Activated CD4-positive, alpha-beta T cell treated with anti-CD3 and anti-CD28 coated beads, Interleukin-2, amount 50 U/mL, for 1 hour (primary cell): ENCODE measurements around the gene ZMYM5.
A peak's percentile ranks its signal among the peaks of the same experiment; 100 is the strongest.
"Not testable (repeated sequence)": the region's sequence is repeated elsewhere in the genome, so short reads cannot be mapped to it uniquely, and the experiment has no call there.

Source experiments
- DNase-seq: peaks from one replicate; pipeline ENCODE4 v3.0.0-alpha.2; 2020

ZMYM5 gene

DNA sequence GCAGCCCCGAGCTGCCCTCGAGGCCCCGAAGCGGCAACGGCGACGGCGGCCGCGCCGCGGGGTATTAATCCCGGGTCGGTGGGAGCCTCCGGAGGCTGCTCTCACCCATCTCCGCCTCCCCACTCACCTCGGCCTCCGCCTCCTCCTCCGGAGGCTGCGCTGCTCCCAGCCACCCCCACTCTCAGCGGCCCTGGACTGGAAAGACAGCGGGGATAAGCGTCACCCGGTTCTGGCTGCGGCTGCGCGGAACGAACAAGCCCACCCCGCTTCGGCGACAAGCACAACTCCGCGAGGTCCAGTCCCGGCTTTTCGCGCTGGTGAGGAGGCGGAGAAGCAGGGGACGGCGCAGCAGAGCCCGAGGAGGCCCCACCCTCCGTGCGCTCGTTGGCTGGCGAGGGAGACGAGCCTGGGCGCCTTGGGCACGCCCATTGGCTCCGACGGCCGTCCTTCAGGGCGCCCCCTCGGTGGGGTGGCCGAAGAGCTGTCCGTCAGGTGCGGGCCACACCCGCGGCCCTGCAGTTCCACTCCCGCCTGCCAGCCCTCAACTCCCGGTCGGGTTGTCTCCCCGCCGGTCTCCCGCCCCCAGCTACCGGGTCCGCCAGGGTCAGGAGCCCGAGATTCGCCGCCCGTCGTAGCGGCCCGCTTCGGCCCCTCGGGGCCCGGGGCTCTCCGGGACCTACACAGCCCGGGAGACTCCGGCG is at the start of gene ZMYM5:
Gene ZMYM5, minus strand, starts transcription at position 327 of the 701 bp plus-strand sequence. CDS start 11,469 bp downstream, outside the sequence.
- peak; percentile 91 for DNase-seq

DNA sequence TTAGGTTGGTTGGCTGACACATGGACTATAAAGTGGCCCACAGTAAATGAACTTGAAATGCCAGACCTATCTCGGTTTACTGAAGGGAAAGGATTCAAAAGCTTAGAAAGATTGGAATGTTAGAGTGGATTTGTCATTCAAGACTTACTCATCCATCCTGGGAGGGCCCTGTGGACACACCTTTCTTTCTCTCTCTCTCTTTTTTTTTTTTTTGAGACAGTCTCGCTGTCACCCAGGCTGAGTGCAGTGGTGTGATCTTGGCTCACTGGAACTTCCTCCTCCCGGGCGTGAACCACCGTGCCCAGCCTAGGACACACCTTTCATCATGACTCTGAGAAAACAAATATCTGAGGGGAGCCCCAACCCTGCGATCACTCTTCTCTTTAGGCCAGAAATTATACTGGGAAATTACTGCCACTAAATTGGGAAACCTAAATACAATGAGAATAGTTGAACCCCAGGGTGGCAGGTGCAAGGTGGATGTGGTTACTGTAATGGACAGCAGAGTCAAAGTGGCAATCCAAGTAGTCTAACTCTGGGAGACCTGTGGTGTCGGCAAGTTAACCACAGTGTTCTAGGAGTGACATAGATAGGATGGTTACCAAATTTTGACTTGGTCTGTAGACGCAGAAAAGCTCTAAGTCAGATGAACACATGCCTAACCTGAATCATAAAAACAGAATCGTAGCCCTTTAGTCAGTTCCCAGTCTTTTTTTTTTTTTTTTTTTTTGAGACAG is 47.1 kb upstream of the ZMYM5 start:
- DNase-seq: no peak

DNA sequence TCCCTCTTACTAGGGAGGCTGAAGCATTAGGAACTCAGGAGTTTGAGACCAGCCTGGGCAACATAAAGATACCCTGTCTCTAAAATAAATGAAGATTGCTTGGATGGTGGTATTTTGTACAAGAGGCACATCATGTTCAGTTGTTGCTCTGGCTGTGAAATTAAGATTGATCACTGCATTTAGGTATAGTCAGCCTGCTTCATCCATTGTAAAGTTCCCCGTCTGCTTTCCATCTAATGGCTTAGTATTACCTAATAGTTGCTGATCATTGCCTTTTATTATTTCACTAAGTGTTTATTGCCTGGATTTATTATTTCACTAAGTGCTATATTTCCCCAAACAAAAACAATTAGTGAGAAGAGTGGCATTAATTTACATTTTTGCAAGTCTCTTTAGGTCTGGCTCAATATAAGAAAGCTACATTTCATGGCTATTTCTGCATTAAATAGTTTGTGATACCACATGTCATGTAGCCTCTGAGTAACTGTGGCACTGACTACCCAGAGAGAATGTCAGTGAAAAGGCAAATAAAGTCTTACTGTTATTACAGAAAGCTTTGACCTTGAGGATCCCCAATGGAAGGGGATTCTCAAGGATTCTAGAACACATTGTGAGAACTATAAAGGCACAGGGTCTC is 45.0 kb upstream of the ZMYM5 start:
- DNase-seq: no peak

DNA sequence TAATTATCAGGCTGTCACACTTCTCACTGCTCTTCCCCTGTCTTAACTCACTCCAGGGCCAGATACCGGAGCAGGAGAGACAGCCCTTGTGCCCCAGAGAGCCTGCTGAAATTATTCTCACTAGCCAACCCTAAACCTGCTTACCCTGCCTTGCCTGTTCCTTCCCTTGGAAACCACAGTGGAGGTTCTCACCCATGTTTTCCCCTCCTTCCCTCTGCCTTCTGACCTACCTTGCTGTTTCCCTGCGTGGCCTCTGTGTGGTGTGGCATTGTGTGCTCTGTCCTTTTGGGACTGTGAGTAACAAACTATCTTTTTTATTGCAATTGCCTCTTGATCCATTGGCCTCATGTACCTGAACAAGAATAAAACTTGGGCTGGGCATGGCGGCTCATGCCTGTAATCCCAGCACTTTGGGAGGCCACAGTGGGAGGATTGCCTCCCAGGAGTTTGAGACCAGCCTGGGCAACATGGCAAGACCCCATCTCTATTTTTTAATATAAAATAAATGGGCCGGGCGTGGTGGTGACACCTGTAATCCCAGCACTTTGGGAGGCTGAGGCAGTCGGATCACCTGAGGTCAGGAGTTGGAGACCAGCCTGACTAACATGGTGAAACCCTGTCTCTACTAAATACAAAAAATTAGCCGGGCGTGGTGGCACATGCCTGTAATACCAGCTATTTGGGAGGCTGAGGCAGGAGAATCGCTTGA is 42.2 kb upstream of the ZMYM5 start:
- DNase-seq: not testable (repeated sequence)

DNA sequence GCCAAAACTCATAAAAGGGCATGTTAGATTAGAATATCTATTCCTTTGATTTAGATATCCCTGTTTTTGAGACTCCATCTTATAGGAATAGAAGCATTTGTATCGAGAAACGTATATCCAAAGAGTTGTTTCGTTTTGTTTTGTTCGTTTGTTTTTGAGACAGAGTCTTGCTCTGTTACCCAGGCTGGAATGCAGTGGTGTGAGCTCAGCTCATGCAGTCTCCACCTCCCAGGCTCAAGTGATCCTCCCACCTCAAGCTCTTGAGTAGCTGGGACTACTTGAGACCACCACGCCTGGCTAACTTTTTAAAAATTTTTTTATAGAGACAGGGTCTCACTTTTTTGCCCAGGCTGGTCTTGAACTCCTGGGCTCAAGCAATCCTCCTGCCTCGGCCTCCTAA is 26.6 kb upstream of the ZMYM5 start:
- no peak for DNase-seq

DNA sequence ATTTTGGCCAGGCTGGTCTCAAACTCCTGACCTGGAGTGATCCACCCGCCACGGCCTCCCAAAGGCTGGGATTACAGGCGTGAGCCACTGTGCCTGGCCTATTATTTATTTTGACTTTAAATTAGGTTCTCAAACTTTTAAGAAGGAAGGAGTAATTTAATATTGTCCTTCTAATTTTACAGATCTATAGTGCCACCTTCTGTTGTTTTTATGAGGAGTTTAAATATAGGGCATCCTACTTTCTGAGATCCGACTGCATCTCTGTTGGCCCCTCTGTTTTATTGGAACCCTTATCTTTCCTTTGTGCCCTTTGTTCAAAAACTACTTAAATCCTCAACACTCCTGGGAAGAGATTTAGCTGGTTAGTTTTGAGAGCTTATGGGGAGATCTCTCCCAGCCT is 25.4 kb upstream of the ZMYM5 start:
- DNase-seq: no peak

DNA sequence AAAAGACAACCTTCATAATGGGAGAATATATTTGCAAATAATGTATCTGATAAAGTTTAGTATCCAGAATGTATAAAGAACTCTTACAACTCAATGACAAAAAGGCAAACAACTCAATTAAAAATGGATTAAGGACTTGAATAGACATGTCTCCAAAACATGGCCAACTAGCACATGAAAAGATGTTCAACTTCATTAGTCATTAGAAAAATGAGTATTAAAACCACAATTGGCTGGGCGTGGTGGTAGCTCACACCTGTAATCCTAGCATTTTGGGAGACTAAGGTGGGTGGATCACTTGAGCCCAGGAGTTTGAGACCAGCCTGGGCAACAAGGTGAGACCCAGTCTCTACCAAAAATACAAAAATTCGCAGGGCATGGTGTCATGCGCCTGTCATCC is 18.8 kb upstream of the ZMYM5 start:
- no peak for DNase-seq

DNA sequence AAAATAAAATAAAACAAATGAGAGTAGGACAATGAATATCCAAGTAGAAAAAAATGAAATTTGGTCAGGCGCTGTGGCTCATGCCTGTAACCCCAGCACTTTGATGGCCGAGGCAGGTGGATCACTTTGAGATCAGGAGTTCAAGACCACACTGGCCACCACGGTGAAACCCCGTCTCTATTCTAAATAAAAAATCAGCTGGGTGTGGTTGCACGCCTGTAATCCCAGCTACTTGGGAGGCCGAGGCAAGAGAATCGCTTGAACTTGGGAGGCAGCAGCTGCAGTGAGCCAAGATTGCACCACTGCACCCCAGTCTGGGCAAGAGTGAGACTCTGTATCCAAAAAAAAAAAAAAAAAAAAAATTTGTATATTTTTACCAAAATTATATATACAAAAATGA is 18.2 kb upstream of the ZMYM5 start:
- no peak for DNase-seq

DNA sequence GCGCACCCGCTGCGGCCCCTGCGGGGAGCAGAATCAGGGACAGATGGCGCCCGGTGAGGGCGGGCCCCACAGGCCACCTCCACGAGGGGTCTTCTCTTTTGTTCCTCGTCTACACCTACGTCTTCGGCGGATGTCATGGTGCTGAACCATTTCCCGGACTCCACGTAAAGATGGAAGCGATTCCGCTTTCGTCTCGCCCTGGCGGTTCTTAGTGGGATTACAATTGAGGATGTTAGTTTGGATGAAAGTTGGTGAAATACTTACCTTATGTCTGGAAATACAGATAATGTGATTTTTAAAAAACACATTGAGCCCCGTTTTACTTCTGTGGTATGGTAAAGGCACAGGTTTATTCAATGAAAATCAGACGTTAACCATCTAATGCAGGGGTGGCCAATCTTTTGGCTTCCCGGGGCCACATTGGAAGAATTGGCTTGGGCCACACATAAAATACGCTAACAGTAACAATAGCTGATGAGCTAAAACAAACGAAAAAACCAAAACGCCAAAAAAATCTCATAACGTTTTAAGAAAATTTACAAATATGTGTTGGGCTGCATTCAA is 1.4 kb upstream of the ZMYM5 start:
- peak; percentile 65 for DNase-seq

DNA sequence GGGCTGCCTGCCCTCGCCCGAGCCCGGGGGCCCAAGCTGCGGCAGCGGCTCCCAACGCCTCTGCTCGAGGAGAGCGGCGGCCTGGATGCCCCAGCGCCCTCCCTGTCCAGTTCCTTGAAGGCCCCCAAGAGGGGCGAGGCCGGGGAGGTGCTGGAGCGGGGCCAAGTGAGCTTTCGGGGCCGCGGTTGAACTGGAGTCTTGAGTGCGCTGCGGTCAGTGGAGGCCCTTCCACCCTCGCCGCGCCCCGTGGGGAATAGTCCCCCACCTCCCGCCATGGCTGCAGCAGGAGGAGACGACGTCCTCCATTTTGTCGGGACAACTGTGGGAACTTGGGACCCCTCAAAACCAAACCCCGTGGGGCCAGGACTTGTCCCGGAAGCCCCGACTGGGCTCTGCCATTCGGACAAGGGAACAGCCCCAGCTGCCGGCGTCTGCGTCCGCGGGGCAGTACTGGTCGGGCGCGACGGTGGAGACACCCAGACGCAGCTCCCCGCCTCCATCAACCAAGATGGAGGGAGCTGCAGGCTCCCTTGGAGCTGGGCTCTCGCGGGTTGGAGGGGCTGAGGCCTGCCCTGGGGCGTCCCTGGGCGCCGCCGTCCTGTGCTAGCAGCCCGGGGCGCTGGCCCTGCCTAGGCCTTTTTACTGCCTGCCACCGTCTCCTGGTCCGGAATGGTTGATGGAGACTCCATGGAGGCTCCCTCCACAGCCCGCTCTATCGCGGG is 736 bp upstream of the ZMYM5 start:
- peak; percentile 57 for DNase-seq

DNA sequence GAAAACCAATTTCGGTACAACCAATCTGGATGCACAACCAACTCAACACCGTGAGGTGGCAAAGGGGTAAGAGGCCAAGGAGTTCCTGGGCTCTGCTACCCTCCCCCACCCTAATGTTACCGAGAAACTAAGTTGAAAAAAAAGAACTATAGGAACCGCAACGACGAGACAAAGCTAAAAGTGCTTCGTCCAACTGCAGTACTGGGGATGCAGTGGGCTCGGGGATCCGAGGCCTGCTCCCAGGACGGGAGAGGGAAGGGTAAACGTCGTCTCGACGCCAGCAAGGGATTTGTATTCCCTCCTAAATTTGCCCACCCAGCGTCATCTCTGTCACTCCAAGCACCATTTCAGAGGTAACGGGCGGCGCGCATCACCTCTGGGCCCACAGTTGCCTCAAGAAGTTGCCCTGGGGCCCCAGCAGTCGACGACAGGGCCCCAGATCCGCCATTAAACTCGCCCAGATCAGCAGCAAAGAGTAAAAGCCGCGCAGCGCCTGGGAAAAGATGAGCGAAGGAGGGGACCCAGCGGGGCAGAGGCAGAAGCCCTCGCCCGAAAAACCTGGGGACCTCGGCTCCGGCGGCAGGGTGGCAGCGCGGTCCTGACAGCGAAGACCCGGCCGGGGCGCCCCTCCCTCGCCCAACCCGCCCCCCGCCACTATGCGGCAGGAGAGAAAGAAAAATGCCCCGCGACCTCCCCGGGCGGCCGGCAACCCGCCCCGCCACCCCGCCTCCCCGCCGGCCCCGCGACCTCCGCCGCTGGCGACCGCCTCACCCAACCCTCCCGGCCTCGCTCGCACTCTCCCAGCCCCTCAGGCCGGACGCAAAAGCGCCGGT is 752 bp downstream of the ZMYM5 start:
- peak; percentile 45 for DNase-seq

DNA sequence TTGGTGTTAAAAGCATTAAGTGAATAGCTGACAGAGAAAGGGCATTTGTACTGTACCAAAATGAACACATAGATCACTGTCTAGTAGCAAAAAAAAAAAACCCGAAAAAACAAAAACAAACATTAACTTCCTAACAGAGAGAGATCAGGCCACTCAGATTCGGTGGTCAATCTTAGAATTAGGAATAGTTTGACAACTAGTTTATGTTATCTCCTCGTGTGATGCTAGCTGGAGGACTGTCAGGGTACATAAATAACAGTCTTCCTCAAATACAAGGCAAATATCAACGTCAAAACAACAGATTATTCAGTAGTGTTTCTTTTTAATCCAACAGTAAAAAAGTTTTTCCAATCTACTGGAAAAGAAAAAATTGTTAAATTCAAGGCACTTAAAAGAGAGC is 1.7 kb downstream of the ZMYM5 start:
- DNase-seq: no peak

DNA sequence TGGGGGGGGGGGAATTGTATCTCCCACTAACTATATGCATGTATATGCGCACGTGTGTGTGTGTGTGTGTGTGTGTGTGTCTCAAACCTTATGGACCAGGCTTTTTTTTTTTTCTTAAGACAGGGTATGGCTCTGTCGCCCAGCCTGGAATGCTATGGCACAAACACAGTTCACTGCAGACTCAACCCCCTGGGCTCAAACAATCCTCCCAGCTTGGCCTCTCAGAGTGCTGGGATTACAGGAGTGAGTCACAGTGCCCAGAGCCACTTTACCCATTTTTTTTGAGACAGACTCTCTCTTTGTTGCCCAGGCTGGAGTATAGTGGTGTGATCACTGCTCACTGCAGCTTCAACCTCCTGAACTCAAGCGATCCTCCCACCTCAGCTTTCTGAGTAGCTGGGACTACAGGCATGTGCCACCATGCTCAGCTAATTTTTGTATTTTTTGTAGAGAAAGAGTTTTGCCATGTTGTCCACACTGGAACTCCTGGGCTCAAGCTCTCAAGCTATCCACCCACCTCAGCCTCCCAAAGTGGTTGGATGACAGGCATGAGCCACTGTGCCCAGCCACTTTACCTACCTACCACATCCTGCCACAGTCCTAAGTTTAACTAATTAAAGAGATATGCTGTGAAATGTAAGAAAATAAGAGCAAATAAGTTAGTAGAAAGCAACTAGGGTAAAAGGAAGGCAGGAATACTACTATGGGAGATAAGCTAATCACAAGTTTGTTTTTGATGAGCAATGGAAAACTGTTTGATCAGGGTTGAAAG is 2.4 kb downstream of the ZMYM5 start:
- no peak for DNase-seq

DNA sequence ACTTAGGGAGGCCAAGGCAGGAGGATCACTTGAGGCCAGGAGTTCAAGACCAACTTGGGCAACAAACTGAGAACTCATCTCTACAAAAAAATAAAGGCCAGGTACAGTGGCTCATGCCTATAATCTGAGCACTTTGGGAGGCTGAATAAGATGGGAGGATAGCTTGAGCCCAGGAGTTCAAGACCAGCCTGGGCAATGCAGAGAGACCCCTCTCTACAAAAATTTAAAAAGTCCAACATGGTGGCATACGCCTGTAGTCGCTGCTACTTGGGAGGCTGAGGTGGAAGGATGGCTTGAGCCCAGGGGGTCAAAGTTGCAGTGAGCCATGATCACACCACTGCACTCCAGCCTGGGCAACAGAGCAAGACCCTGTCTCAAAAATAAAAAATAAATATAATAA is 5.8 kb downstream of the ZMYM5 start:
- not testable (repeated sequence) for DNase-seq

DNA sequence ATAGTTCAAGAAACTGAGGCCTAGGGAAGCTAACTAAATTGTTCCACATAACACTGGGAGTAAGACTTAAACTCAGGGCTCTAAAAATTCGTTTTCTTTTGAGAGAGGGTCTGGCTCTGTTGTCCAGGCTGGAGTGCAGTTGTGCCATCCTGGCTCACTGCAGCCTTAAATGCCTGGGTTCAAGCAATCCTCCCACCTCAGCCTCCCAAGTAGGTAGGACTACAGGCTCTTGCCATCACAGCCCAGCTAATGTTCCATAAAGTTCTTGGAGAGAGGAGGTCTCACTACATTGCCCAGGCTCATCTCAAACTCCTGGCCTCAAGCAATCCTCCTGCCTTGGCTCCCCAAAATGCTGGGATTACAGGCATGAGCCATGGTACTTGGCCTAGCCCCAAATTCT is 10.7 kb downstream of the ZMYM5 start:
- no peak for DNase-seq

DNA sequence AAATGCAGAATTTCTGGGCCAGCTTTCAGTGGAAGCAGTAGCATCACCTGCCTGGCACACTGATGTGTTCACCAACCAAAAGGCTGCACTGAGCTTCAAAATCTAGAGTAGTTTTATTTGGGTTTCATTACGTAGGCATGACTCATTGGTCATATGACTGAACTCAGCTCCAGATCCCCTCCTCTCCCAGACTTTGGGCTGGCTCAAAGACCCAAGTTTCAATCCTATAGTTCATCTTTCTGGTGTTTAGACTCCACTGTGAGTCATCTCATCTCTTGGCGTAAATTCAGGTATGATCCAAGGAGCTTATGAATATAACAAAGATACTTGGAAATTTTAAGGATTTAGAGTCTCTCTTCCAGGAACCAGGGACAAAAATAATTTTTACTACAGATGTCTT is 17.7 kb downstream of the ZMYM5 start:
- no peak for DNase-seq

DNA sequence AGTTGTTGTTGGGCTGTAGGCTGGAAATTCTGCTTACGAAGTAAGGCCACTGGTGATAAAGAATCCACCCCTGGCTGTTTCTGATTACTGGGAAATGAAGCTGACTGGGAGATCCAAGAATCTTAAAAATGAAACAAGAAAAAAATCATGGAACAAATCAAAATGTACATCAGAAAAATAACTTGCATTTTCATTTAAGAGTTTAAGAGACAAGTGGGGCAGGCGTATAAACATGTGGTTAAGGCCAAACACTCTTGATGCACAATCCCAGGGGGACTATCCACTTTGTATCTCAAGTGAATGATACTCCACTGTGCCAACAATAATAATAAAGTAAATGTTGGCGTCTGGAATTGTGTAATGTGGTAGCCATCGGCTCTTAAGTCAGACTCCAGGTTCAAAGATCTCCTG is 24.6 kb downstream of the ZMYM5 start:
- DNase-seq: no peak

DNA sequence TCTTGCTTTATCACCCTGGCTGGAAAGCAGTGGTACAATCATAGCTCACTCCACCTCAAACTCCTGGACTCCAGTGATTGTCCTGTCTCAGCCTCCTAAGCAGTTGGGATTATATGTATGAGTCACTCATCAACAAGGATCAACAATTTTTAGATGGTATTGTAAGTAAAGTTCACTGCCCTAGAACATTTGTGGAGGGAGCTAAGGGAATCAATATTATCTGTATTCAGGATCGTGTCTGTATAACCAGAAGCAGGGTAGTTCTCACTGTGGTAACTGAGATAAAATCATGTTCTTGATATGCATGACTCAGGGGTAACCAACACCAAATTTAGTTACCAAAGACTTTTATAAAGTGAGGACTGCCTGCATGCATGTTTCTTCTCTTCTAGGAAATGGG is 27.0 kb downstream of the ZMYM5 start:
- no peak for DNase-seq

DNA sequence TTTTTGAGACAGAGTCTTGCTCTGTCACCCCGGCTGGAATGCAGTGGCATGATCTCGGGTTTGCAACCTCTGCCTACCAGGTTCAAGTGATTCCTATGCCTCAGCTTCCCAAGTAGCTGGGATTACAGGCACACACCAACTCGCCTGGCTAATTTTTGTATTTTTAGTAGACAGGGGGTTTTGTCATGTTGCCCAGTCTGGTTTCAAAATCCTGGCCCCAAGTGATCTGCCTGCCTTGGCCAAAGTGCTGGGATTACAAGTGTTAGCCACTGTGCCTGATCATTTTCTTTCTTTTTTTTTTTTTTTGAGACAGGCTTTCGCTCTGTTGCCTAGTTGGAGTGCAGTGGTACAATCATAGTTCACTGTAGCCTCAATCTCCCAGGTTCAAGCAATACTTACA is 28.7 kb downstream of the ZMYM5 start:
- no peak for DNase-seq

DNA sequence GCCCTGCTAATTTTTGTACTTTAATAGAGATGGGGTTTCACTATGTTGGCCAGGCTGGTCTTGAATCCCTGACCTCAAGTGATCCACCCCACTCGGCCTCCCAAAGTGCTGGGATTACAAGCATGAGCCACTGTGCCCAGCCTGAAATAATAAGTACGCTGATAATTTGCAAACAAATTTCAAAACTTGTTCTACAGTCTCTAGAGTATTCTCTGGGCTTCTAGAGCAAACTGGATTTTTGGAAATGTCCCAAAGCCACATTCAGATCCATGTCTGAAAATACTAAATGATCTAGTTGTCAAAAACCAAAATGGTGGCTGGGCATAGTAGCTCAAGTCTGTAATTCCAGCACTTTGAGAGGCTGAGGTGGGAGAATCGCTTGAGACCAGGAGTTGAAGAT is 40.8 kb downstream of the ZMYM5 start:
- no peak for DNase-seq
